B cell (primary cell): ENCODE data around the gene SLC2A13. TPM values are rescaled to one million over a fixed set of nuclear protein-coding genes. Genes with fewer than 3 reads are reported as not detected.

Experiments
- ATAC-seq: fragments of 200-7000 bp; cut with Tn5 transposase; one replicate; pipeline ENCODE4 v1.10.0; 2021; ENCODE audit warnings: low read depth, mild to moderate bottlenecking, moderate number of reproducible peaks, moderate library complexity
- CTCF ChIA-PET: fragments of 350-600 bp; sonication (Branson Sonifier 250); formaldehyde crosslinking; loops from one replicate; lab custom pipeline; 2021; ENCODE audit warnings: antibody characterized with exemption, inconsistent platforms; lab: Charles Lee
- POLR2A ChIA-PET: fragments of 350-600 bp; sonication (Branson Sonifier 250); formaldehyde crosslinking; loops from one replicate; lab custom pipeline; 2021; ENCODE audit warnings: antibody characterized with exemption; lab: Charles Lee
- DNase-seq: peaks from one replicate; pipeline ENCODE4 v3.0.0; 2013
- H2AFZ ChIP-seq: 2 replicates; pipeline ENCODE4 v1.6.1; 2012; ENCODE audit warnings: mild to moderate bottlenecking, low read depth, low read length; ENCODE audit not compliant: insufficient read depth, poor library complexity, severe bottlenecking
- H3K27ac ChIP-seq, 2 donors: 1 replicate in 1 of 2; 2 replicates in 1 of 2; pipeline ENCODE4 v1.5.1; 2012 to 2013; ENCODE audit warnings: low read length in 2 of 2, mild to moderate bottlenecking in 2 of 2, moderate library complexity in 1 of 2
- H3K27me3 ChIP-seq, 4 experiments: fragments of 200-600 bp in 1 of 4; sonication (generic) in 1 of 4; replicated peaks in 1 of 4; 1 replicate in 2 of 4; 2 replicates in 2 of 4; pipeline versions ENCODE4 v1.6.1 to v1.7.0; 2013 to 2016; ENCODE audit warnings: low read length in 3 of 4, mild to moderate bottlenecking in 2 of 4, mixed read lengths in 1 of 4, moderate library complexity in 1 of 4; ENCODE audit not compliant: insufficient read depth in 4 of 4, control insufficient read depth in 3 of 4; ENCODE audit errors: control extremely low read depth in 1 of 4
- H3K36me3 ChIP-seq, 2 experiments: replicated peaks in 1 of 2; 1 replicate in 1 of 2; 2 replicates in 1 of 2; pipeline versions ENCODE4 v1.6.1 to v1.7.1; 2013; ENCODE audit warnings: low read length in 1 of 2; ENCODE audit not compliant: insufficient read depth in 2 of 2, control insufficient read depth in 1 of 2; ENCODE audit errors: control extremely low read depth in 1 of 2, extremely low read depth in 1 of 2
- H3K4me1 ChIP-seq, 2 donors: fragments of 200-600 bp in 1 of 2; sonication (generic) in 1 of 2; 1 replicate in 1 of 2; 2 replicates in 1 of 2; pipeline versions ENCODE4 v1.5.1 to v1.6.1; 2013 to 2017; ENCODE audit warnings: low read length in 2 of 2; ENCODE audit not compliant: control insufficient read depth in 2 of 2, insufficient read depth in 2 of 2
- H3K4me2 ChIP-seq: replicated peaks from 2 replicates; pipeline ENCODE3; 2012; ENCODE audit warnings: mild to moderate bottlenecking, low read depth, low read length; ENCODE audit not compliant: poor library complexity, severe bottlenecking
- H3K4me3 ChIP-seq, 5 experiments: fragments of 200-600 bp in 1 of 5; sonication (generic) in 1 of 5; 1 replicate in 3 of 5; 2 replicates in 2 of 5; pipeline versions ENCODE4 v1.5.1 to v1.7.0; 2011 to 2016; ENCODE audit warnings: low read length in 4 of 5, mild to moderate bottlenecking in 4 of 5, low read depth in 2 of 5, control low read depth in 1 of 5, moderate library complexity in 1 of 5; ENCODE audit not compliant: insufficient read depth in 1 of 5; ENCODE audit errors: control extremely low read depth in 1 of 5, extremely low read depth in 1 of 5
- H3K79me2 ChIP-seq: fragments of 200-600 bp; sonication (generic); one replicate; pipeline ENCODE4 v1.6.0; 2016; ENCODE audit warnings: low read length; ENCODE audit not compliant: control insufficient read depth, insufficient read depth
- H3K9ac ChIP-seq: fragments of 200-600 bp; sonication (generic); 2 replicates; pipeline ENCODE4 v1.6.1; 2017; ENCODE audit warnings: mild to moderate bottlenecking, low read length, moderate library complexity
- H3K9me3 ChIP-seq, 3 donors: one replicate each; pipeline versions ENCODE4 v1.6.1 to v1.7.1; 2013; ENCODE audit warnings: low read length in 2 of 3; ENCODE audit not compliant: control insufficient read depth in 2 of 3, insufficient read depth in 1 of 3; ENCODE audit errors: control extremely low read depth in 1 of 3
- H4K20me1 ChIP-seq: 2 replicates; pipeline ENCODE4 v1.6.0; 2012; ENCODE audit warnings: mild to moderate bottlenecking, low read length; ENCODE audit not compliant: insufficient read depth, control insufficient read depth, poor library complexity, severe bottlenecking
- H3K27ac Mint-ChIP-seq: one replicate; pipeline ENCODE4 v1.8.0; 2021; ENCODE audit warnings: mixed read lengths
- H3K27me3 Mint-ChIP-seq: one replicate; pipeline ENCODE4 v1.8.0; 2021; ENCODE audit warnings: mixed read lengths
- H3K4me1 Mint-ChIP-seq: one replicate; pipeline ENCODE4 v1.8.0; 2021; ENCODE audit warnings: mixed read lengths
- H3K4me3 Mint-ChIP-seq: one replicate; pipeline ENCODE4 v1.8.0; 2021; ENCODE audit warnings: mixed read lengths
- H3K9me3 Mint-ChIP-seq: one replicate; pipeline ENCODE4 v1.8.0; 2022; ENCODE audit warnings: mixed read lengths; ENCODE audit not compliant: insufficient read depth
- EZH2 ChIP-seq: IDR thresholded peaks from 2 replicates; pipeline ENCODE4 v1.6.1; 2012; ENCODE audit warnings: borderline replicate concordance, low read depth, mild to moderate bottlenecking, moderate library complexity, low read length; ENCODE audit not compliant: insufficient read depth, poor library complexity, severe bottlenecking
- WGBS: methylation state at CpG from one replicate; pipeline ENCODE4 v1.1.5; 2013; ENCODE audit warnings: missing lambda C conversion rate; ENCODE audit not compliant: insufficient coverage; 5-methylcytosine and 5-hydroxymethylcytosine counted together
- intact Hi-C: fragments of 100-400 bp; cut with micrococcal nuclease; formaldehyde crosslinking; loops from one replicate; pipeline ENCODE4 v1.10.0; 2022
- polyA plus RNA-seq: library from polyadenylated mRNA; depleted of rRNA; stranded (reverse); fragments of >200 nt; gene quantifications from 2 replicates; pipeline ENCODE4 v1.2.3, GENCODE V29; 2012
- total RNA-seq, 2 donors: library from RNA; stranded (reverse); fragments of 120-200 nt in 1 of 2; gene quantifications; 1 replicate in 1 of 2; 2 replicates in 1 of 2; pipeline versions ENCODE4 v1.2.3 to v1.2.4, GENCODE V29; 2013 to 2022
- TF ChIP-seq, protein P1 (sequence below): fragments of 200-600 bp; IDR thresholded peaks from one replicate; pipeline ENCODE4 v1.8.0; 2022; ENCODE audit warnings: antibody characterized with exemption, mild to moderate bottlenecking

SLC2A13 gene
- total and polyA plus RNA-seq, 2 donors (not counting 1 experiment from before 2014, with no cell fraction given) = 2.1 to 8.6 TPM

DNA sequence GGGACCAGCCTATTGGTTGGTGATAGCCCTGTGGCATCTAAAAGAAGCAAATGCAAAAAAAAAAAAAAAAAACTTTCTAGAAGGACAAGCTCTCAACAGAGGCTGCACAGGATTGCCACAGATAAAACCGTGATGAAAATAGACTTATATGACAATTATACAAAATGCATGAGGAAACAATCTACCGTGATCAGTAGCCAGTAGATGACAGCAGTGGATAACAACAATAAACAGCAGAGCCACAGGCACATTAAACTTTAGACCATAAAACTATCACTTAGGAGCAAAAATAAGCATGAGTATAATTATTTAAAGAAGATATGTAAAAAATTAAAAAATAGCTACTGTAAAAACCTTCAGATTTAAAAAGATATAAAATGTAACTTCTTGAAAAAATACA, 302.7 kb downstream of the SLC2A13 start:
- Histone ChIP-seq H3K4me3 (no peak overlapping the region), H3K9ac (no peak overlapping the region), H3K79me2 (no peaks in the 10 kb centered on the region), H3K4me2 (no peak overlapping the region), H4K20me1 (no peaks in the 10 kb centered on the region), H3K4me1 (no peaks in the 10 kb centered on the region), H3K27ac (no peak overlapping the region), H3K9me3 (no peaks in the 10 kb centered on the region), H2AFZ (no peak overlapping the region), H3K36me3 (no peaks in the 10 kb centered on the region), H3K27me3 (no peaks in the 10 kb centered on the region)
- ChIA-PET CTCF (no interaction called here), POLR2A (no interaction called here)
- H3K4me1 Mint-ChIP-seq = no peaks in the 10 kb centered on the region
- ATAC-seq (no peak), DNase-seq (no peak)
- intact Hi-C loops = no loop called here
- H3K27me3 Mint-ChIP-seq = no peaks in the 10 kb centered on the region
- no peak for TF ChIP-seq EZH2
- TF ChIP-seq, protein P1, sequence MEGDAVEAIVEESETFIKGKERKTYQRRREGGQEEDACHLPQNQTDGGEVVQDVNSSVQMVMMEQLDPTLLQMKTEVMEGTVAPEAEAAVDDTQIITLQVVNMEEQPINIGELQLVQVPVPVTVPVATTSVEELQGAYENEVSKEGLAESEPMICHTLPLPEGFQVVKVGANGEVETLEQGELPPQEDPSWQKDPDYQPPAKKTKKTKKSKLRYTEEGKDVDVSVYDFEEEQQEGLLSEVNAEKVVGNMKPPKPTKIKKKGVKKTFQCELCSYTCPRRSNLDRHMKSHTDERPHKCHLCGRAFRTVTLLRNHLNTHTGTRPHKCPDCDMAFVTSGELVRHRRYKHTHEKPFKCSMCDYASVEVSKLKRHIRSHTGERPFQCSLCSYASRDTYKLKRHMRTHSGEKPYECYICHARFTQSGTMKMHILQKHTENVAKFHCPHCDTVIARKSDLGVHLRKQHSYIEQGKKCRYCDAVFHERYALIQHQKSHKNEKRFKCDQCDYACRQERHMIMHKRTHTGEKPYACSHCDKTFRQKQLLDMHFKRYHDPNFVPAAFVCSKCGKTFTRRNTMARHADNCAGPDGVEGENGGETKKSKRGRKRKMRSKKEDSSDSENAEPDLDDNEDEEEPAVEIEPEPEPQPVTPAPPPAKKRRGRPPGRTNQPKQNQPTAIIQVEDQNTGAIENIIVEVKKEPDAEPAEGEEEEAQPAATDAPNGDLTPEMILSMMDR = no peak
- no CpG with 5 or more reads among the region's 2 CpGs for WGBS
- H3K9me3 Mint-ChIP-seq = no peaks in the 10 kb centered on the region
- H3K27ac Mint-ChIP-seq = no peak overlapping the region
- no peak overlapping the region for H3K4me3 Mint-ChIP-seq

DNA sequence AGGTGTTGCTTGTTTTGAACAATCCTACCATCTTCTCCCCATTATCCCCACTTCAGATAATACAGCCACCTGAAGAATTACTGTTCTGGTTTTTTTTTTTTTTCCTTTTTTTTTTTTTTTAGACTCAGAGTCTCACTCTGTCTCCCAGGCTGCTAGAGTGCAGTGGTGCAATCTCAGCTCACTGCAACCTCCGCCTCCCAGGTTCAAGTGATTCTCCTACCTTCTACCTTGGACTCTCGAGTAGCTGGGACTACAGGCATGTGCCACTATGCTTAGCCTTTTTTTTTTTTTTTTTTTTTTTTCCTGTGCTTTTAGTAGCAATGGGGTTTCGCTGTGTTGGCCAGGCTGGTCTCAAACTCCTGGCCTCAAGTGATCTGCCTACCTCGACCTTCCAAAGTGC, 306.9 kb downstream of the SLC2A13 start:
- no peaks in the 10 kb centered on the region for H3K27me3 ChIP-seq
- no peaks in the 10 kb centered on the region for H4K20me1 ChIP-seq
- no peaks in the 10 kb centered on the region for H3K36me3 ChIP-seq
- Mint-ChIP-seq H3K4me3 (no peak overlapping the region), H3K27me3 (no peaks in the 10 kb centered on the region), H3K27ac (no peak overlapping the region), H3K4me1 (no peaks in the 10 kb centered on the region), H3K9me3 (no peaks in the 10 kb centered on the region)
- ChIA-PET POLR2A (no interaction called here), CTCF (no interaction called here)
- no peak overlapping the region for H3K9ac ChIP-seq
- ATAC-seq (no peak), DNase-seq (no peak)
- no peaks in the 10 kb centered on the region for H3K79me2 ChIP-seq
- 100% methylated on average over 3 of the region's 4 CpGs for WGBS
- no peak overlapping the region for H2AFZ ChIP-seq
- no peak overlapping the region for H3K4me3 ChIP-seq
- H3K9me3 ChIP-seq = no peaks in the 10 kb centered on the region
- H3K4me2 ChIP-seq = no peak overlapping the region
- intact Hi-C loops = no loop called here
- H3K4me1 ChIP-seq = no peaks in the 10 kb centered on the region
- no peak overlapping the region for H3K27ac ChIP-seq
- TF ChIP-seq, protein P1 = no peak
- TF ChIP-seq EZH2 = no peak
